Thymus (tissue), 14 donors: ENCODE data around the gene NUF2. TPM values are rescaled to one million over a fixed set of nuclear protein-coding genes. Genes with fewer than 3 reads are reported as not detected.
"Not testable (repeated sequence)": the region's sequence is repeated elsewhere in the genome, so short reads cannot be mapped to it uniquely, and the experiment has no call there.

Source experiments
- DNase-seq, 9 donors: peaks; one replicate each; pipeline ENCODE4 v3.0.0-alpha.2; 2013; ENCODE audit warnings: low spot score in 9 of 9, low read depth in 6 of 9, missing footprints in 1 of 9
- H3K27ac ChIP-seq, 2 donors: one replicate each; pipeline ENCODE4 v1.5.1; 2013; ENCODE audit warnings: control low read depth in 1 of 2, low read depth in 1 of 2, low read length in 1 of 2, mild to moderate bottlenecking in 1 of 2, moderate library complexity in 1 of 2
- H3K27me3 ChIP-seq, 2 donors: one replicate each; pipeline ENCODE4 v1.5.1; 2013; ENCODE audit warnings: low read length in 1 of 2; ENCODE audit not compliant: control insufficient read depth in 2 of 2, insufficient read depth in 1 of 2
- H3K36me3 ChIP-seq, 2 donors: one replicate each; pipeline ENCODE4 v1.5.1; 2013; ENCODE audit warnings: low read length in 1 of 2, mild to moderate bottlenecking in 1 of 2, moderate library complexity in 1 of 2; ENCODE audit not compliant: control insufficient read depth in 2 of 2, insufficient read depth in 2 of 2
- H3K4me1 ChIP-seq, 2 donors: one replicate each; pipeline ENCODE4 v1.5.1; 2013; ENCODE audit warnings: low read length in 2 of 2; ENCODE audit not compliant: control insufficient read depth in 2 of 2, insufficient read depth in 2 of 2
- H3K4me3 ChIP-seq, 2 donors: one replicate each; pipeline ENCODE4 v1.5.1; 2013; ENCODE audit warnings: low read length in 2 of 2, control low read depth in 1 of 2, mild to moderate bottlenecking in 1 of 2
- H3K9me3 ChIP-seq, 2 donors: one replicate each; pipeline ENCODE4 v1.5.1; 2013; ENCODE audit warnings: low read length in 1 of 2, mild to moderate bottlenecking in 1 of 2; ENCODE audit not compliant: control insufficient read depth in 2 of 2, insufficient read depth in 1 of 2
- WGBS: extraction: QIAGEN DNeasy Blood & Tissue Kit; methylation state at CpG from one replicate; pipeline ENCODE4 v1.1.7; 2013; 5-methylcytosine and 5-hydroxymethylcytosine counted together
- long read RNA-seq, 10 donors: transcript quantifications; one replicate each; lab custom pipeline, GENCODE V29; 2026
- polyA plus RNA-seq: library from polyadenylated mRNA; stranded (reverse); fragments of 200-250 nt; gene quantifications from one replicate; pipeline ENCODE4 v1.2.3, GENCODE V29; 2013
- total RNA-seq: library from RNA; stranded (reverse); fragments of 120-200 nt; gene quantifications from one replicate; pipeline ENCODE4 v1.2.4, GENCODE V29; 2013
- donor health status: healthy.

NUF2 gene
- total RNA-seq (45.8 TPM), polyA plus RNA-seq (17.8 TPM)
- long read RNA-seq, donor 1, partial matches to known transcripts = 0 of 2 reads
- long read RNA-seq, donor 1, other reads (novel, unspliced or antisense) = 0 of 2 reads
- long read RNA-seq, donor 2, transcript NUF2-202 (14 exons, 1,842 nt) = minor isoform, 5 of 45 reads
- long read RNA-seq, donor 2, transcript NUF2-201 (14 exons, 1,969 nt) = major isoform, 24 of 45 reads
- long read RNA-seq, donor 2, partial matches to known transcripts = 16 of 45 reads
- long read RNA-seq, donor 2, other reads (novel, unspliced or antisense) = 0 of 45 reads
- long read RNA-seq, donor 3, transcript NUF2-201 (14 exons, 1,969 nt) = major isoform, 11 of 48 reads
- long read RNA-seq, donor 3, partial matches to known transcripts = 34 of 48 reads
- long read RNA-seq, donor 3, other reads (novel, unspliced or antisense) = 0 of 48 reads
- long read RNA-seq, donor 4, partial matches to known transcripts = 0 of 5 reads
- long read RNA-seq, donor 4, other reads (novel, unspliced or antisense) = 0 of 5 reads
- long read RNA-seq, donor 5, transcript NUF2-201 (14 exons, 1,969 nt) = major isoform, 7 of 50 reads
- long read RNA-seq, donor 5, partial matches to known transcripts = 41 of 50 reads
- long read RNA-seq, donor 5, other reads (novel, unspliced or antisense) = 0 of 50 reads
- long read RNA-seq, donor 6, transcript NUF2-201 (14 exons, 1,969 nt) = major isoform, 5 of 10 reads
- long read RNA-seq, donor 6, partial matches to known transcripts = 0 of 10 reads
- long read RNA-seq, donor 6, other reads (novel, unspliced or antisense) = 0 of 10 reads
- long read RNA-seq, donor 7, transcript NUF2-201 (14 exons, 1,969 nt) = major isoform, 17 of 28 reads
- long read RNA-seq, donor 7, partial matches to known transcripts = 8 of 28 reads
- long read RNA-seq, donor 7, other reads (novel, unspliced or antisense) = 0 of 28 reads
- long read RNA-seq, donor 8, partial matches to known transcripts = 0 of 3 reads
- long read RNA-seq, donor 8, other reads (novel, unspliced or antisense) = 0 of 3 reads
- long read RNA-seq, donor 9, transcript NUF2-201 (14 exons, 1,969 nt) = major isoform, 6 of 18 reads
- long read RNA-seq, donor 9, partial matches to known transcripts = 9 of 18 reads
- long read RNA-seq, donor 9, other reads (novel, unspliced or antisense) = 0 of 18 reads
- long read RNA-seq, donor 10, transcript NUF2-201 (14 exons, 1,969 nt) = major isoform, 7 of 19 reads
- long read RNA-seq, donor 10, partial matches to known transcripts = 10 of 19 reads
- long read RNA-seq, donor 10, other reads (novel, unspliced or antisense) = 0 of 19 reads

- WGBS = under 1% methylated on average over 58 of the region's 58 CpGs
- H3K4me1 ChIP-seq = peaks cover 3 to 8% of the 10 kb centered on the region in 2 donors
These were observed at the start of gene NUF2 for GRCh38 chr1:163321311-163322305. Gene NUF2, plus strand, starts transcription at chr1:163321954. Its CDS starts 4,098 bp downstream, at chr1:163326052.

DNA sequence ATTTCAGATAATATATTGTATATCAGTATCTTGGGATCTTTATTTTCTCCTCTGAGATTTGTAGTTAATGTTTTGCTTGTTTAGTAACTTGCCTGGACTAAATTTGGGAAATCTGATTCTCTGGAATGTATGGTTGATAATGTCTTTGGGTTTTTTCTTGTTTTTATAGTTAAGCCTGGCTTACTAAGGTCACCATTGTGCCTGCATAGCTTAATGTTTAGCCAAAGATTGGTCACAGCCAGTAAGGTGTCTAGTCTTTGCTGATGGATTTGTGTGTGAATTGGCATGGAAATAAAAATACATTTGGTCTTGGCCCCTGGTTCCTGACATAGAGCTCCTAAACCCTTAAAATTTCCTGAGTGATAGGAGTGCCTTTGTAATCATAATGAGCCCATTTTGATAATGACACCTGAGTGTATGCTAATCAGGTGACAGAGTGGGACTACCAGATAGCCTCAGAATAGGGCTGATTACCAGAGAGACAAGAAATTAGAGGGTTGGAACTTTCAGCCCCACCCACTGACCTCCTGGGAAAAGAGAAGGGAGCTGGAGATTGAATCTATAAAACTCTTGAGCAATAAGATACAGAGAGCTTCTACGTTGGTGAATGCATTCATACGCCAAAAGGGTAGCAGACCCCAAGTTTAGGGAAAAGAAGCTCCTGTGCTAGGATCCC is 47.9 kb upstream of the NUF2 start:
- Histone ChIP-seq H3K9me3 (no peaks in the 10 kb centered on the region), H3K4me1 (no peaks in the 10 kb centered on the region), H3K27me3 (no peaks in the 10 kb centered on the region), H3K4me3 (no peak overlapping the region), H3K27ac (no peak overlapping the region), H3K36me3 (peaks cover 0 to 3% of the 10 kb centered on the region in 2 donors)
- WGBS = over 99% methylated on average over 2 of the region's 2 CpGs
- DNase-seq = no peak

More at GRCh38 chr1:163321311-163322305, at the start of gene NUF2:
- Histone ChIP-seq H3K27me3 (no peaks in the 10 kb centered on the region), H3K4me3 (peak within 1 kb of the TSS; percentile 63 to 91), H3K36me3 (peaks cover 0 to 24% of the 10 kb centered on the region in 2 donors), H3K9me3 (no peaks in the 10 kb centered on the region), H3K27ac (peak within 1 kb of the TSS; percentile 81 to 98)
- DNase-seq = peak; percentile 91 to 99 (median 97)

GRCh38 chr1:163275222-163275621 is 46.5 kb upstream of the NUF2 start:
- Histone ChIP-seq H3K36me3 (peaks cover 0 to 3% of the 10 kb centered on the region in 2 donors), H3K9me3 (no peaks in the 10 kb centered on the region), H3K27me3 (no peaks in the 10 kb centered on the region), H3K4me1 (no peaks in the 10 kb centered on the region), H3K4me3 (no peak overlapping the region), H3K27ac (no peak overlapping the region)
- DNase-seq = no peak
- 98% methylated on average over 1 of the region's 1 CpG for WGBS

DNA sequence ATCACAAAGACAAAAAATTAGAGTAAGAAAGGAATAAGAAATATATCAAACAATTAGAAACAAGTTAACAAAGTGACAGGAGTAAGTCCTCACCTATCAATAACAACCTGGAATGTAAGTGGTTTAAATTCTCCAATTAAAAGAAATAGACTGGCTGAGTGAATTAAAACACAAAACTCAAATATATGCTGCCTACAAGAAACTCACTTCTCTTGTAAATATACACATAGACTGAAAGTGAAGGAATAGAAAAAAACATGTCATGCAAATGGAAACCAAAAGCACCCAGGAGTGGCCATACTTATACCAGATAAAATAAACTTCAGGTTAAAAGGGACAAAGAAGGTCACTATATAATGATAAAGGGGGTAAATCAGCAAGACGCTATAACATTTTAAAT is 43.2 kb upstream of the NUF2 start:
- no peaks in the 10 kb centered on the region for H3K27me3 ChIP-seq

DNA sequence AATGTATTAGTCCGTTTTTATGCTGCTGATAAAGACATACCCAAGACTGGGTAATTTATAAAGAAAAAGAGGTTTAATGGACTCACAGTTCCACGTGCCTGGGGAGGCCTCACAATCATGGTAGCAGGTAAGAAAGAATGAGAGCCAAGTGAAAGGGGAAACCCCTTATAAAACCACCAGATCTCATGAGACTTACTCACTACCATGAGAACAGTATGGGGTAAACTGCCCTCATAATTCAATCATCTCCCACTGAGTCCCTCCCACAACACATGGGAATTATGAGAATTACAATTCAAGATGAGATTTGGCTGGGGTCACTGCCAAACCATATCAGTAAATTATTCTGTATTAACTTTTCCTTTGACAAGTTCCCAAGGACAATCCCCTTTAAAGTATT is 36.9 kb upstream of the NUF2 start:
- not testable (repeated sequence) for H3K36me3 ChIP-seq, DNase-seq, H3K27me3 ChIP-seq, H3K4me3 ChIP-seq, H3K4me1 ChIP-seq, H3K27ac ChIP-seq, H3K9me3 ChIP-seq
- 93% methylated on average over 2 of the region's 2 CpGs for WGBS

More for the DNA sequence above, 43.2 kb upstream of the NUF2 start:
- no peak for DNase-seq
- WGBS = 98% methylated on average over 1 of the region's 1 CpG
- H3K36me3 ChIP-seq = peaks cover 0 to 3% of the 10 kb centered on the region in 2 donors
- no peaks in the 10 kb centered on the region for H3K4me1 ChIP-seq
- H3K4me3 ChIP-seq = no peak overlapping the region
- no peak overlapping the region for H3K27ac ChIP-seq
- no peaks in the 10 kb centered on the region for H3K9me3 ChIP-seq

DNA sequence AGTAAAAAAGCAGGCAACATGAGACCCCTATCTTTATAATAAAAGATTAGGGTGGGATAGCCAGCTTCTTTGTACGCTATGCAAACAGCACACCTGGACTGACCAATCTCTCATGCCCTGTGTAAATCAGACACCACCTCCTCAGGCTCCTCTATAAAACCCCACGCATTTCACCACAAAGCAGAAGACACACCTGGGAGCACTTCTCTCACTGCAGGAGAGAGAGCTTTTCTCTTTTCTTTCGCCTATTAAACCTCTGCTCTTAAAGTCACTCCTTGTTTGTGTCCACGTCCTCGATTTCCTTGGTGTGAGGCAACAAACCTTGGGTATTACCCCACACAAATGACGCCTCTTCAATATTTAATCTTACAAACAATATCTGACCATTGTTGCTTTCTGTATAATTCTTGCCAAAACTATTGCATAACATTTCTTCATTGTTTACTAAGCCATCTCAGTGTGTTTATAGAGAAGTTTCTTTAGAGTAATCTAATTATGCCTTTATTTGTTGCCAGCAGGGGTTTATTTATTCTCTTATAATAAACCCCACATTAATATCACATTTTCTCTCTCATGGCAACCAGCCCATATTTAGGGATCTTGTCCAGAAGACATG is 31.6 kb upstream of the NUF2 start:
- DNase-seq = no peak
- Histone ChIP-seq H3K4me1 (no peaks in the 10 kb centered on the region), H3K36me3 (peaks cover 0 to 5% of the 10 kb centered on the region in 2 donors), H3K27ac (no peak overlapping the region), H3K4me3 (no peak overlapping the region), H3K9me3 (no peaks in the 10 kb centered on the region), H3K27me3 (no peaks in the 10 kb centered on the region)
- 99% methylated on average over 6 of the region's 6 CpGs for WGBS

GRCh38 chr1:163291461-163291860 is 30.3 kb upstream of the NUF2 start:
- Histone ChIP-seq H3K4me1 (no peaks in the 10 kb centered on the region), H3K27me3 (no peaks in the 10 kb centered on the region), H3K4me3 (no peak overlapping the region), H3K9me3 (no peaks in the 10 kb centered on the region), H3K27ac (no peak overlapping the region), H3K36me3 (peaks cover 0 to 5% of the 10 kb centered on the region in 2 donors)
- 96% methylated on average over 3 of the region's 3 CpGs for WGBS
- DNase-seq = no peak
